HG03066 (cell line): Measurements from ENCODE around the gene FAM53B.
"Not testable (repeated sequence)": the region's sequence is repeated elsewhere in the genome, so short reads cannot be mapped to it uniquely, and the experiment has no call there.

Experiments used
- ATAC-seq: cut with Tn5 transposase; IDR thresholded peaks from one replicate; pipeline ENCODE4 v1.9.1; 2021; ENCODE audit warnings: low read depth; ENCODE audit not compliant: unreplicated experiment

Gene FAM53B

GRCh38 chr10:124592101-124592500 lies 152.1 kb downstream of the FAM53B start:
- ATAC-seq = no peak

DNA sequence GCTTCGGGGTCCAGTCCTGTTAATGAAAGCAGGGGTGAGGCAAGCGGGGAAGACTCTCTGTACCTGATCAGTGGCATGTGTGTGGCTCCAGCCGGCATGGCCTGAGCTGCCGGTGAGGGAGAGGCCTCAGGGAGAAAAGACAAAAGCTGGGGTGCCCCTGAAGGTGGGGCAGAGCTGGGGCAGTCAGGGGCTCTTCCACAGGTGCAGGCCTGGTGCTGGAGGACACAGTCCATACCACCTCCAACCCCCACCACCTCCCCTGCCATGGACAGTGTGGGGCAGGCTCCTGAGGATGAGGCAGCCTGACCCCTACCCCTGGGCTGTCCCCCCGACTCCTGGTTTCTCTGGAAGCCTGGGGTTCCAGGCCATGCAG lies 153.1 kb downstream of the FAM53B start:
- no peak for ATAC-seq

GRCh38 chr10:124590216-124591122 lies 153.7 kb downstream of the FAM53B start:
- no peak for ATAC-seq

- no peak for ATAC-seq
Measured at GRCh38 chr10:124589491-124590041, 154.6 kb downstream of the FAM53B start.

DNA sequence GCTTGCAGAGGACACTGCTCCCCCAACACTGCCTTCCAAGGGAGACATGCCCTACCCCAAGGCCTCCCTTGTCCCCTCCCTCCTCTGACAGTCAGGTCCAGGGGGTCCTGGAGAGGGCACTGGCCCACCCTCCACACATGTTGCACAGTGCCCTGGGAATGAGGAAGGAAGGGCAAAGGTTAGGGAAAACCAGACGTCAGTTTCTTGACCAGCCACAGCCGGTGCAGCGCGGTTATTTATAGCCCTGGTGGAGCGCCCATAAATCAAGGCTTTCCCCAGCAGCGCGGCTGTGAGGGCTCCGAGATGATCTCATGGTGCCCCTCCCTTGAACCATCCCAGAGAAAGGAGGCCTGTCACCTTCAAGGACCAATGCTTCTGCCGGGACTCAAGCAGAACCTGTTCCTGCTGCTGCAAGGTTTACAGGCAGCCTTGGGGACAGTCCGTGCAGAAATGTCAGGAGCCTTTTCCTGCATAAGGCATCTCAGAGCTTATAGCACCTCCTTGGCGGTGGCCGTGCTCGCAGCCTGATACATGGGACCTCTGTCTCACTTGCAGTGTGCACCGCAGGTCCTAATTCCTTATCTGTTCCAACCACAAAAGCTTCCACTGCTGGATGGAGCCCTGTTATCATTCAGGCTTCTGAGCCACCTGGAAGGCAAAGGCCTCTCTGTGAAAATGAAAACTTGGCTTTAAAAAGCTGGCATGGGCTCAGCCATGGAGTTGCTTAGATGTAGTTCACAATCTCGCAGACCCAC lies 155.3 kb downstream of the FAM53B start:
- no peak for ATAC-seq

DNA sequence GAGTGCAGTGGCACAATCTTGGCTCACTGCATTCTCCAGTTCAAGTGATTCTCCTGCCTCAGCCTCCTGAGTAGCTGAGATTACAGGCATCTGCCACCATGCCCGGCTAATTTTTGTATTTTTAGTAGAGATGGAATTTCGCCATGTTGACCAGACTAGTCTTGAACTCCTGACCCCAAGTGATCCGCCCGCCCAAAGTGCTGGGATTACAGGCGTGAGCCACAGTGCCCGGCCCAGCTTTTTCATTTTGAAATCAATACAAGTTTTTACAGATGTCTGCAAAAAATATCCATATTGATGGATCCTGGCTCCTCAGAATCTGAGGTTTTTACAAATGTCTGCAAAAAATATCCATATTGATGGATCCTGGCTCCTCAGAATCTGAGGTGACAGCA lies 155.8 kb downstream of the FAM53B start:
- ATAC-seq = not testable (repeated sequence)

DNA sequence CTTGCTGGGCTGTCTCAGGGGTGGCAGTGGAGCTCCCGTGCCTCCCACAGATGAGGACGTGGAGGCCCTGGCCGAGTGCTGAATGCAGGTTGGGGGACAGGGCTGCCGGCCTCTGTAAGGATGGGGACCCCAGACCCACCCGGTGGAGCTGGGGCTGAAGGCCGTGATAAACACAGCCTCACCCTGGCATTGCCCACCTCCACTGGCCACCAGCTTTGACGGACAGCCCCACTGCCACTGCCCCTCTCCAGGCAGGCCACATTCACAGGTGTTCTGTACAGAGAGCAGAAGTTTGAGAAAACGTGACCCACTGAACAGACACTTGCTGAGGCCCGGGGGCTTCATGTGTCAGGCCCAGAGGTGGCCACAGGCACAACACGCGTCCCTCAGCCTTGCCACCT lies 156.4 kb downstream of the FAM53B start:
- ATAC-seq = no peak

DNA sequence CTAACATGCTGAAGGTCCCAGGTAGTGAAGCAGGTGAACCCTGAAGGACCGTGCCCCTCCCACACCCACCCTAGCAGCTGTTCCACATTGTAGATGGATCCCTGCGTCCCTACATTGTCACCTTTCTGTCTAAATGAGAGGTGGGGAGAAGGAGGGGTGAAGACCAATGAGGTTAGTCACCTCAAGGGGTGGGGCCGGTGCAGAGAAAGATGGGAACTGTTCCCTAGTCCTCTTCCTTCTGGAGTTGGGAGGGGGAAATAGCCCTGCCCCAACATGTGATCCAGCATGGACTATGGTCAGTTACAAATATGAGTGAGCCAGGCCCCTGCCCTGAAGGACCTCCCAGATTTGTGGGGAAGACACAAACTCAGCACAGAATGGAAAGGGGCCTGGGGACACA lies 158.0 kb downstream of the FAM53B start:
- no peak for ATAC-seq

GRCh38 chr10:124579011-124579399 lies 165.2 kb downstream of the FAM53B start:
- no peak for ATAC-seq

DNA sequence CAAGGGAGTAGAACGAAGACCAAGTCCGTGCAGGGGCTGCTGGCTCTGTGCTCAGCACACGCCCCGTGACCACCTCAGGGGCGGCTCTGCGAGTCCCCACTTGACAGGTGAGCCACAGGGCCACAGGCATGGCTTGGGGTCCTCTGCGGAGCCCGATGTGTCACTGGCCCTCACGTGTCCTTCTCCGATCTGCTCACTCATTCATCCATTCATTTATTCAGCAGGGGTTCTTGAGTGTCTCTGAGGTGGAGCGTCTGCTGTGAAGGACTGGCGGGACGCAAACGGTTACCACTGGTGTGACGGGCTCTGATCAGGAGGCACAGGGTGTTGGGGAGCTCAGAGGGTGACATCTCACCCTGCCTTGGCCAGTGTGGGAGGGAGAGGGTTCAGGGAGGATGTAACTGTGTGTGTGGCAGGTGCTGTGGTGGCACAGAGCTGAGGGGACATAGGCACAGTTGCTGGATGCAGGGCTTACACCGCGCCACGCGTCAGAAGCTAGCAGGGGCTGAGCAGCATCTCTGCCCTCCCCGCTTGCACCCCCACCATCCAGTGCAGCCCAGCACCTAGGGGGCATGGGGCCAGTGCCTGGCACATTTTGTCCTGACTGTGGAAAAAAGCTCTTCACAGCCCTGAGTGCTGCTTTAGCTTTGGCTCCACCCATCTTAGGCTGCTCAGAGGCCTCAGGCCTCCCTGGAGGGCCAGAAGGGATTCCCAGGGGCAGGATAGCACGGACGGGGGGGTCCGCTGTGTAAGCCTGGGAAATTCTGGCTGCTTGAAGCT lies 165.8 kb downstream of the FAM53B start:
- ATAC-seq = no peak

- ATAC-seq = no peak
Measured at GRCh38 chr10:124577651-124578050, 166.5 kb downstream of the FAM53B start.

GRCh38 chr10:124576526-124577420 lies 167.4 kb downstream of the FAM53B start:
- ATAC-seq = no peak

DNA sequence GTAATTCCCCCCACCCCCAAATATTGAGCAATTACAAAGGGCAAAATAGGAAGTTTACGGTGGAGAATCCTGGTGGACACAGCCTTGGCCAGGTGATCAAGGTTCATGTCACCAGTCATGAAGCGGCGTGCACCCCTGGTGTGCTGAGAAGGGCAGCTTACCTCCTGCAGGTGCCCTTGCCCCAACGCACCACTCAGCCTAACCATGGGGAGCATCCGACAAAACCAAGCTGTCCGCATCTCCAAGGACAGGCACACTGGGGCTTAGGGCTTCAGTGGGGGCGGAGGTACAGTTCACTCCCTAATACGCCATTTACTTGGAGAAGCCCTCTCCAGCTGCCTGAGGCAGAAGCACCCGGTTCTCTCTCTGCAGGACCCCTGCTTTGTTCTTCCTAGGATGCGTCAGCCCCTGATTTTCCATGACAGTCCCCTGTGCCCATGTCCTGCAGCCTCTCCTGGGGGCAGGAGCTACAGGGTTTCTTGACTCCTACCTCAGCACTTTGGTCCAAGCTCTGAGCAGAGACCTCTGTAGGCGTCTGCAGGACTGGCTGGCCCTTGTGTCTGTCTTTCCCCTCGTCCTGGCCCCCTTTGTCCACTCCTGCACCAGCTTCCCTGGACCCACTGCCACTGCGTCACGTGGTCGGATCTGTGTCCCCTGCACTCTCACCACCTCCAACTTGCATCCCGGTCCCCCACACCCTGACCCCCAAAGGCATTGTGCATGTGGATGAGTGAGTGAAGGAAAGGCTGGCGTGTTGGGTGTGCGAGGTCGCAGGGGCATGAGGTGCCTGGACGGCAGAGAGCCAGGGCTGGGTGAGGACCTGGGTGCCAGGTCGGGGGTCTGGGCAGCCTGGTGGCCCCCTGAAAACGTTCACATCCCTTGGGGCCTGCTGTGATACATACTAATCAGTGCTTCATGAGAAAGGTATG lies 168.8 kb downstream of the FAM53B start:
- ATAC-seq = no peak

DNA sequence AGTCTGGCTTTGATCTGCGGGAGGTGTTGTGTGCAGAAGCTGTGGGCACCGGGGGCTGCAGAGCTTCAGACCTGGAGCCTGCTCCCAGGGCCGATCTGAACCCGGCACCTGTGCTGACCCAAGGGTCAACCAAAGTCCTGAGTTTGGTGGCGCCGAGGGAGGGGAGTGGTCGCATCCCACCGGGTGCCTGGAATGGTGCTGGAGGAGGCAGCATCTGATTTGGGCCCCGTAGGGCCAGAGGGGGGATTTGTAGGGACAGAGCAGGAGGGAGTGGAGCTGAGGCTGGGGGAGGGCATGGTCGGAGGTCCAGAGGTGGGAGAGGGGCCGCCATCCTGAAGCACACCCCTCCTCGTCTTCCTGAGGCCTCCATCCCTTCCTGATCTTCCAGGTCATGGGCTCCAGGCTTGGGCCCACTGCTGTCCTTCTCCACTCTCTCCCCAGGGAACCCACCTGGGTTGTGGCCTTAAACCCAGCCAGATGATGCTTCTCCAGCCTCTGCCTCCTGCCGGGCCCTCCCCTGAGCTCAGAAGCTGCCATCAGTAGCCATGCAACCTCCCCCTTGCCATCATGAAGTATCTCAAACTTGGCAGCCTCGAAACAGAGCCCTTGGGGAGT lies 169.6 kb downstream of the FAM53B start:
- ATAC-seq = no peak

GRCh38 chr10:124573726-124574455 lies 170.3 kb downstream of the FAM53B start:
- ATAC-seq = no peak

- ATAC-seq = no peak
Measured at GRCh38 chr10:124572751-124573150, 171.4 kb downstream of the FAM53B start.

DNA sequence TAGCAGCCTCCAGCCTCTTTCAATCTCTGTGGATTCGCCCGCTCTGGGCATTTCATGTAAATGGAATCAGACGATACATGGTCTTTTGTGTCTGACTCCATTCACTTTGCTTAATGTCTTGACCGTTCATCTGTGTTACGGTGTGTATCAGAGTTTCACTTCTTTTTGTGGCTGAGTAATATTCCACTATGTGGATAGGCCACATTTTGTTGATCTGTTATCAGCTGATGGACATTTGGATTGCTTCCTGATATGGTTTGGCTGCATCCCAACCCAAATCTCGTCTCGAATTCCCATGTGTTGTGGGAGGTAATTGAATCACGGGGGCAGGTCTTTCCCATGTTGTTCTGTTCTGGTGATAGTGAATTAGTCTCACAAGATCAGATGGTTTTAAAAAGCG lies 173.5 kb downstream of the FAM53B start:
- ATAC-seq = no peak
